Measurements from ENCODE around the gene PTPRR. TPM values are rescaled to one million over a fixed set of nuclear protein-coding genes. Genes with fewer than 3 reads are reported as not detected.

Gene PTPRR
- polyA plus RNA-seq, 2 of the 4 experiments (the other 2 are of a cell fraction): 0.13 to 0.15 TPM

DNA sequence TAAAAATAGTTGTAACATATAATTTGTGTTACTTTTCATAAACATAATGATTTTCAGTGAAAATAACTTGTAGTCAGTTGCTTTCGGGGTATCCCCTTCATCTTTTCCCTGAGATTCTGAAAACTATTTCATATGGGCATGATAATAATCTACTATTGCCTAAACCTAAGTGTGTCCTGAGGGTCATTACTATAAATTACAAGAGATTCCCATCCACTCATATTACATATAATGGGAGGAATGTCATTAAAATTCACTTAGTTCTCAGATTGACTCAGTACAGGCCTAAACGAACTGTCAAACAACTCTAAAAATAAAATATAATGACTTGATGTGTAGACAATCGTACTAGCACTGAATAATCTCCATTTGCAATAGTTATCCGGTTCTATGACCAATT lies 72.7 kb downstream of the PTPRR start:
- WGBS (ENCODE audit: missing lambda C conversion rate): 12% methylated on average over 4 of the region's 4 CpGs
- no peak for ATAC-seq
- ChIA-PET POLR2A (no interaction called here), CTCF (interaction anchor here (3.0 kb wide), 1 partner anchor 114 kb away, joined by 26 read pairs; no protein-coding TSS in a partner anchor)
- Histone ChIP-seq H3K4me1 (no peaks in the 10 kb centered on the region), H3K4me2 (no peak overlapping the region), H3K4me3 (no peak overlapping the region), H3K27ac (no peak overlapping the region), H3K9me3 (no peaks in the 10 kb centered on the region)
- no peak for TF ChIP-seq TFCP2L1 (CRISPR knock-in tag; IDR thresholded peaks at IDR 0.05)
- TF ChIP-seq NFE2L2 (conservative IDR thresholded peaks at IDR 0.05; ENCODE audit: low read length): no peak
- TF ChIP-seq TP53 (CRISPR knock-in tag; IDR thresholded peaks at IDR 0.05): no peak
- TF ChIP-seq USF2 (IDR thresholded peaks at IDR 0.05): no peak
- TF ChIP-seq POLR2AphosphoS2 (conservative IDR thresholded peaks at IDR 0.05; ENCODE audit: low read length): no peak
- no peak for TF ChIP-seq ESRRA (IDR thresholded peaks at IDR 0.05; ENCODE audit: borderline replicate concordance, low read length)
- TF ChIP-seq ZNF302 (CRISPR knock-in tag; IDR thresholded peaks at IDR 0.05): no peak
- TF ChIP-seq FOSL2 (IDR thresholded peaks at IDR 0.05): no peak
- no peak for TF ChIP-seq FOSL2 (CRISPR knock-in tag; IDR thresholded peaks at IDR 0.05)
- no peak for TF ChIP-seq CHD2 (IDR thresholded peaks at IDR 0.05; ENCODE audit: low read length, partially characterized antibody)
- no peak for TF ChIP-seq RARB (CRISPR knock-in tag; IDR thresholded peaks at IDR 0.05)
- no peak for TF ChIP-seq HEYL (CRISPR knock-in tag; IDR thresholded peaks at IDR 0.05)
- TF ChIP-seq HDAC2 (IDR thresholded peaks at IDR 0.05): no peak
- TF ChIP-seq BCL3 (IDR thresholded peaks at IDR 0.05): no peak
- no peak for TF ChIP-seq ZC3H11A (IDR thresholded peaks at IDR 0.05)
- no peak for TF ChIP-seq HOXA7 (CRISPR knock-in tag; IDR thresholded peaks at IDR 0.05)
- TF ChIP-seq, protein P1, sequence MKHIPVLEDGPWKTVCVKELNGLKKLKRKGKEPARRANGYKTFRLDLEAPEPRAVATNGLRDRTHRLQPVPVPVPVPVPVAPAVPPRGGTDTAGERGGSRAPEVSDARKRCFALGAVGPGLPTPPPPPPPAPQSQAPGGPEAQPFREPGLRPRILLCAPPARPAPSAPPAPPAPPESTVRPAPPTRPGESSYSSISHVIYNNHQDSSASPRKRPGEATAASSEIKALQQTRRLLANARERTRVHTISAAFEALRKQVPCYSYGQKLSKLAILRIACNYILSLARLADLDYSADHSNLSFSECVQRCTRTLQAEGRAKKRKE (CRISPR knock-in tag; IDR thresholded peaks at IDR 0.05; ENCODE audit: low read depth): no peak
- no peak for TF ChIP-seq GATA3 (IDR thresholded peaks at IDR 0.05; ENCODE audit: borderline replicate concordance)
- TF ChIP-seq NR3C1 (IDR thresholded peaks at IDR 0.05): no peak
- no peak for TF ChIP-seq MYC (IDR thresholded peaks at IDR 0.05; ENCODE audit: borderline replicate concordance, low read length)
- TF ChIP-seq MAFK (IDR thresholded peaks at IDR 0.05; ENCODE audit: partially characterized antibody): no peak
- DNase-seq (ENCODE audit: low read depth in 1 of 2, low spot score in 1 of 2): no peak
- FAIRE-seq: no peak

GRCh38 chr12:70845268-70845667 lies 75.3 kb downstream of the PTPRR start:
- ChIA-PET CTCF (interaction anchor here (0.8 to 1.6 kb wide), 2 partner anchors 10 to 888 kb away, joined by 3 to 4 read pairs; no protein-coding TSS in a partner anchor), POLR2A (no interaction called here)
- no peak overlapping the region for H3K4me2 ChIP-seq
- no peaks in the 10 kb centered on the region for H3K4me1 ChIP-seq
- no peak for TF ChIP-seq NR3C1 (IDR thresholded peaks at IDR 0.05)
- no peak for TF ChIP-seq JUNB (IDR thresholded peaks at IDR 0.05)
- TF ChIP-seq PBX3 (IDR thresholded peaks at IDR 0.05): no peak
- no peak for TF ChIP-seq TFCP2L1 (CRISPR knock-in tag; IDR thresholded peaks at IDR 0.05)
- no peak for TF ChIP-seq TP53 (CRISPR knock-in tag; IDR thresholded peaks at IDR 0.05)
- 3% methylated on average over 3 of the region's 3 CpGs for WGBS (ENCODE audit: missing lambda C conversion rate)
- H3K9me3 ChIP-seq: no peaks in the 10 kb centered on the region
- FAIRE-seq (no peak), DNase-seq (ENCODE audit: low read depth in 1 of 2, low spot score in 1 of 2) (no peak), ATAC-seq (no peak)
- H3K4me3 ChIP-seq: no peak overlapping the region
- no peak overlapping the region for H3K27ac ChIP-seq

DNA sequence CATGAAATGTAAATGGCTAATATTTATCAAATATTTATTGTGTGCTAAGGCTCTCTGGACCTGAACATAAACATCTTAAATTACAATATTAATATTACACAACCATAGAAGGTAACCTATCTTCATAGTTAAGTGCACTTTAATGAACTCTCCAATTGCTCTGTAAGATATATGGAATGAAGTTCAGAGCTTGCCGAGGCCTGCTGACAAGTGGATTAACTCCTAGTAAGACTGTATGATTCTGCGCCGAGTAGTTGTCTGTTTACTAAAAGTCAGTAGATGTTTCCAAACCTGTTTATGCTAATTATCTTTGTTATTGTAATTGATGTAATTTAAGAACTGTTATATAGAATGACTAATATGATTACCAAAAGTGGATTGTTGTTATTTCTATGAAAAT lies 77.2 kb downstream of the PTPRR start:
- no peaks in the 10 kb centered on the region for H3K4me1 ChIP-seq
- H3K9me3 ChIP-seq: no peaks in the 10 kb centered on the region
- H3K4me3 ChIP-seq: no peak overlapping the region
- FAIRE-seq (no peak), ATAC-seq (no peak), DNase-seq (ENCODE audit: low read depth in 1 of 2, low spot score in 1 of 2) (no peak)
- ChIA-PET POLR2A (no interaction called here), CTCF (no interaction called here)
- H3K4me2 ChIP-seq: no peak overlapping the region
- no peak overlapping the region for H3K27ac ChIP-seq
- WGBS (ENCODE audit: missing lambda C conversion rate): 65% methylated on average over 3 of the region's 3 CpGs
- TF ChIP-seq POLR2AphosphoS2 (conservative IDR thresholded peaks at IDR 0.05; ENCODE audit: low read length): no peak
- TF ChIP-seq RFX5 (IDR thresholded peaks at IDR 0.05): no peak
- no peak for TF ChIP-seq ZC3H11A (IDR thresholded peaks at IDR 0.05)
- no peak for TF ChIP-seq ESRRA (IDR thresholded peaks at IDR 0.05; ENCODE audit: borderline replicate concordance, low read length)
- TF ChIP-seq PHF8 (IDR thresholded peaks at IDR 0.05; ENCODE audit: borderline replicate concordance, low read depth): no peak
- no peak for TF ChIP-seq USF2 (IDR thresholded peaks at IDR 0.05)
- no peak for TF ChIP-seq GATA3 (IDR thresholded peaks at IDR 0.05; ENCODE audit: borderline replicate concordance)
- no peak for TF ChIP-seq KDM5A (IDR thresholded peaks at IDR 0.05)
- TF ChIP-seq TP53 (CRISPR knock-in tag; IDR thresholded peaks at IDR 0.05): no peak
- TF ChIP-seq MAX (IDR thresholded peaks at IDR 0.05): no peak
- TF ChIP-seq FOSB (CRISPR knock-in tag; IDR thresholded peaks at IDR 0.05): no peak
